ENCODE measurements around the gene ALG1. TPM values are rescaled to one million over a fixed set of nuclear protein-coding genes. Genes with fewer than 3 reads are reported as not detected.

ALG1 gene
- total and polyA plus RNA-seq, 2 of the 13 experiments (the other 11 are each of a cell fraction or from before 2014, with no cell fraction given) = 43.3 to 75.6 TPM

- TF ChIP-seq NCOA5 (CRISPR knock-in tag; IDR thresholded peaks at IDR 0.05) = no peak
- TF ChIP-seq BRD4 (CRISPR knock-in tag; IDR thresholded peaks at IDR 0.05) = no peak
- no peak for TF ChIP-seq ZNF607 (CRISPR knock-in tag; IDR thresholded peaks at IDR 0.05; ENCODE audit: borderline replicate concordance)
- no peak for TF ChIP-seq ELK4 (CRISPR knock-in tag; IDR thresholded peaks at IDR 0.05; ENCODE audit: borderline replicate concordance)
- TF ChIP-seq ZNF790 (CRISPR knock-in tag; IDR thresholded peaks at IDR 0.05; ENCODE audit: borderline replicate concordance) = no peak
- no peak for TF ChIP-seq TGIF2 (CRISPR knock-in tag; IDR thresholded peaks at IDR 0.05)
- no peak for TF ChIP-seq ZNF207 (IDR thresholded peaks at IDR 0.05; ENCODE audit: borderline replicate concordance)
Measured at GRCh38 chr16:5027086-5027485, 44.6 kb upstream of the ALG1 start (continued).

GRCh38 chr16:5027575-5028235, 43.9 kb upstream of the ALG1 start:
- no TSS peak for BruUV-seq (replicated peaks)
- H2AFZ ChIP-seq (ENCODE audit: low read length) = no peak overlapping the region
- no peak overlapping the region for H3K9ac ChIP-seq (ENCODE audit: insufficient read depth, low read depth, low read length)
- H3K79me2 ChIP-seq (ENCODE audit: insufficient read depth, low read length) = peaks cover 9% of the 10 kb centered on the region
- H3K27me3 ChIP-seq (ENCODE audit: control insufficient read depth in 1 of 2, insufficient read depth in 2 of 2, low read length in 2 of 2) = no peaks in the 10 kb centered on the region
- peaks cover 12% of the 10 kb centered on the region for H3K4me1 ChIP-seq (ENCODE audit: insufficient read depth, low read length)
- H3K4me2 ChIP-seq (ENCODE audit: low read depth, low read length) = no peak overlapping the region
- in situ Hi-C loops (cut with HindIII; ENCODE audit: extremely low pct_ligation_motif_present, low pct_unique_long_range_greater_than_20kb) = no loop called here
- 99% methylated on average over 23 of the region's 32 CpGs for WGBS (ENCODE audit: low lambda C conversion rate)
- H3K36me3 ChIP-seq (replicated peaks in 1 of 2; ENCODE audit: control insufficient read depth in 1 of 2, insufficient read depth in 2 of 2, low read length in 2 of 2) = peaks cover 24 to 48% of the 10 kb centered on the region in 2 experiments
- intact Hi-C loops (cut with micrococcal nuclease; ENCODE audit: unreplicated experiment) = no loop called here
- no peak for FAIRE-seq
- H3K9me3 ChIP-seq (ENCODE audit: low read length) = no peaks in the 10 kb centered on the region
- POLR2A ChIA-PET = no interaction called here
- no peak overlapping the region for H3K27ac ChIP-seq (ENCODE audit: extremely low read length, insufficient read depth, low read length)
- CTCF ChIA-PET (ENCODE audit: low intra/inter-chr PET ratio, low total read pairs) = no interaction called here
- no peak for DNase-seq (ENCODE audit: low spot score)
- no peak for ATAC-seq
- H4K20me1 ChIP-seq (ENCODE audit: insufficient read depth, low read length) = no peaks in the 10 kb centered on the region; the same call in 1 of the 2 replicates
- no peak overlapping the region for H3K4me3 ChIP-seq (replicated peaks in 1 of 3; ENCODE audit: insufficient read depth in 1 of 3, low read depth in 2 of 3, low read length in 3 of 3)
- TF ChIP-seq AGO2 (optimal IDR thresholded peaks at IDR 0.05; ENCODE audit: low read depth, low read length) = peak; percentile 90
- TF ChIP-seq RBFOX2 (IDR thresholded peaks at IDR 0.05; ENCODE audit: low read depth, low read length) = peak; percentile 68
- no peak for TF ChIP-seq ZNF274 (CRISPR knock-in tag; IDR thresholded peaks at IDR 0.05)
- TF ChIP-seq ZC3H4 (CRISPR knock-in tag; IDR thresholded peaks at IDR 0.05; ENCODE audit: borderline replicate concordance) = no peak
- 0 out of 2 replicates have a peak, but pooled peaks have one; percentile 36 for TF ChIP-seq HNRNPL (IDR thresholded peaks at IDR 0.05; ENCODE audit: low read depth, low read length)
- no peak for TF ChIP-seq HMGXB3 (CRISPR knock-in tag; IDR thresholded peaks at IDR 0.05; ENCODE audit: borderline replicate concordance)
- peak; percentile 31; the same call in 1 of the 2 replicates for TF ChIP-seq ZNF768 (CRISPR knock-in tag; IDR thresholded peaks at IDR 0.05)
- TF ChIP-seq ZNF496 (CRISPR knock-in tag; IDR thresholded peaks at IDR 0.05; ENCODE audit: insufficient replicate concordance) = no peak
- TF ChIP-seq KMT2B (CRISPR knock-in tag; IDR thresholded peaks at IDR 0.05) = no peak
- TF ChIP-seq ZNF280B (CRISPR knock-in tag; IDR thresholded peaks at IDR 0.05; ENCODE audit: borderline replicate concordance) = peak; percentile 25; the same call in 1 of the 2 replicates
